Tibial nerve (tissue), 4 donors: ENCODE data around the gene FGGY. TPM values are rescaled to one million over a fixed set of nuclear protein-coding genes. Genes with fewer than 3 reads are reported as not detected.

Experiments
- DNase-seq, 2 donors: peaks; one replicate each; pipeline ENCODE4 v3.0.0-alpha.2; 2019; ENCODE audit warnings: low spot score in 2 of 2
- H3K27ac ChIP-seq, 4 donors: fragments of 200-600 bp; sonication (generic) in 3 of 4; one replicate each; pipeline ENCODE4 v1.5.1; 2017 to 2019; ENCODE audit warnings: mild to moderate bottlenecking in 1 of 4
- H3K27me3 ChIP-seq, 2 donors: fragments of 200-600 bp; sonication (generic) in 1 of 2; one replicate each; pipeline versions ENCODE4 v1.5.1 to v1.6.0; 2017 to 2019
- H3K36me3 ChIP-seq, 3 donors: fragments of 200-600 bp; sonication (generic); one replicate each; pipeline ENCODE4 v1.5.1; 2018 to 2019
- H3K4me1 ChIP-seq, 4 donors: fragments of 200-600 bp; sonication (generic) in 3 of 4; one replicate each; pipeline ENCODE4 v1.5.1; 2017 to 2019
- H3K4me3 ChIP-seq, 4 donors: fragments of 200-600 bp; sonication (generic) in 3 of 4; one replicate each; pipeline ENCODE4 v1.5.1; 2017 to 2019; ENCODE audit warnings: mild to moderate bottlenecking in 1 of 4, moderate library complexity in 1 of 4
- H3K9me3 ChIP-seq, 4 donors: fragments of 200-600 bp; sonication (generic) in 3 of 4; one replicate each; pipeline ENCODE4 v1.5.1; 2017 to 2019
- CTCF ChIP-seq, 5 experiments: fragments of 200-600 bp in 3 of 5; fragments of 450-650 bp in 2 of 5; sonication (generic) in 3 of 5; IDR thresholded peaks; one replicate each; pipeline ENCODE4 v1.5.1; 2016 to 2019; ENCODE audit warnings: antibody characterized with exemption in 5 of 5, mild to moderate bottlenecking in 3 of 5, moderate library complexity in 2 of 5
- EP300 ChIP-seq, 2 donors: sonication (generic); formaldehyde crosslinking; IDR thresholded peaks; one replicate each; pipeline ENCODE4 v1.6.1; 2017; ENCODE audit warnings: antibody characterized with exemption in 2 of 2, mild to moderate bottlenecking in 1 of 2
- POLR2A ChIP-seq, 2 donors: fragments of 450-650 bp; IDR thresholded peaks; one replicate each; pipeline ENCODE4 v1.6.1; 2017; ENCODE audit warnings: antibody characterized with exemption in 2 of 2, mild to moderate bottlenecking in 2 of 2, moderate library complexity in 2 of 2
- WGBS, 2 donors: methylation state at CpG; one replicate each; pipeline ENCODE4 v1.1.5; 2018; 5-methylcytosine and 5-hydroxymethylcytosine counted together
- total RNA-seq, 4 donors: library from RNA; depleted of rRNA; stranded (reverse); fragments of >200 nt; gene quantifications; one replicate each; pipeline ENCODE4 v1.1.0, GENCODE V29; 2016

FGGY gene
- total RNA-seq, 4 donors from 2014 or later: 27.0 to 40.6 (median 32.9) TPM

GRCh38 chr1:59318271-59318860, 21.5 kb downstream of the FGGY start:
- no peak for DNase-seq
- 76 to 85% methylated on average over 6 of the region's 6 CpGs for WGBS, 2 donors
- no peaks in the 10 kb centered on the region for H3K36me3 ChIP-seq
- no peak for TF ChIP-seq EP300 (IDR thresholded peaks at IDR 0.05)
- H3K27me3 ChIP-seq: no peaks in the 10 kb centered on the region
- no peak overlapping the region for H3K27ac ChIP-seq
- no peaks in the 10 kb centered on the region for H3K9me3 ChIP-seq
- H3K4me3 ChIP-seq: no peak overlapping the region
- peaks cover 0 to 34% (median 8%) of the 10 kb centered on the region in 4 donors for H3K4me1 ChIP-seq

DNA sequence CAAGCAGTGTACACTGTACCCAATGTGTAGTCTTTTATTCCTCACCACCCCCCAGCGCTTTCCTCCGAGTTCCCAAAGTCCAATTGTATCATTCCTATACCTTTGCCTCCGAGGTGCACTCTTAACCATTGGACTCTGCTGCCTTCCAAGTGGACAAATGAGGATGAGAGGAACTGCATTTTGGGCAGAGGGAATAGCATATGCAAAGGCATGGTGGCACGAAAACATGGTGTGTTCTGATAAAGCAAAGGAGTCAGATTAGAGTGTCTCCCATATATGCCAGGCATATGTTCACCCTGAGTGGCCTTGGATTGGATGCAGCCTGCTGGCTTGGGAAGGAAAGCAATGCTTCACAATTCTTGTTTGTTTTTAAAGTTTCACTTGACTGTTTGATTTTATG, 25.5 kb downstream of the FGGY start:
- peaks cover 0 to 10% (median 0%) of the 10 kb centered on the region in 3 donors for H3K36me3 ChIP-seq
- no peaks in the 10 kb centered on the region for H3K9me3 ChIP-seq
- 94 to 98% methylated on average over 4 of the region's 4 CpGs for WGBS, 2 donors
- no peak for DNase-seq
- TF ChIP-seq POLR2A (IDR thresholded peaks at IDR 0.05): no peak
- TF ChIP-seq EP300 (IDR thresholded peaks at IDR 0.05): no peak
- no peaks in the 10 kb centered on the region for H3K27me3 ChIP-seq
- no peak overlapping the region for H3K4me3 ChIP-seq
- peaks cover 0 to 13% (median 0%) of the 10 kb centered on the region in 4 donors for H3K4me1 ChIP-seq
- no peak overlapping the region for H3K27ac ChIP-seq

GRCh38 chr1:59322814-59323213, 25.9 kb downstream of the FGGY start:
- WGBS, 2 donors: 51 to 68% methylated on average over 2 of the region's 2 CpGs
- Histone ChIP-seq H3K4me1 (peaks cover 0 to 9% (median 0%) of the 10 kb centered on the region in 4 donors), H3K4me3 (no peak overlapping the region), H3K9me3 (no peaks in the 10 kb centered on the region), H3K36me3 (peaks cover 0 to 10% (median 0%) of the 10 kb centered on the region in 3 donors), H3K27ac (no peak overlapping the region), H3K27me3 (no peaks in the 10 kb centered on the region)
- no peak for DNase-seq
- no peak for TF ChIP-seq CTCF (IDR thresholded peaks at IDR 0.05)
- no peak for TF ChIP-seq POLR2A (IDR thresholded peaks at IDR 0.05)
- no peak for TF ChIP-seq EP300 (IDR thresholded peaks at IDR 0.05)

DNA sequence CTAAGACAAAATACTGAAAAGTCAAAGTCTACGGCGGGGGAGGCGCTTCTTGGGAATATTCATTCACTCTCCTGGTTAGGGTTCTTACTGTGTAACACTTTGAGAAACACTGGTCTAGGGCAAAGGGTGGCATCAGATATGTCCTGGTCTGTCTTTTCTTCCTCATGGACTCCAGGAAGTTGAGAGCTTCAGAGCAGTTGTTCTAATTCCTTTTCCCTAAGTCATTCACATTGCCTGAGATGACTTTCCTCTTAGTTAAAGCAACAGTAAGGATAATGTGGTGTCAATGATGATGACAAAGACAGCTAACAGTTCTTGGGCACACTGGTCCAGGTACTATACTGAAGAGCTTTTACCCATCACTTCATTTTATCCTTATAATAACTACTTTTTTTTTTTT, 27.0 kb downstream of the FGGY start:
- Histone ChIP-seq H3K27ac (no peak overlapping the region), H3K4me3 (no peak overlapping the region), H3K36me3 (peaks cover 0 to 10% (median 0%) of the 10 kb centered on the region in 3 donors), H3K4me1 (peaks cover 0 to under 1% (median 0%) of the 10 kb centered on the region in 4 donors), H3K27me3 (no peaks in the 10 kb centered on the region), H3K9me3 (no peaks in the 10 kb centered on the region)
- TF ChIP-seq EP300 (IDR thresholded peaks at IDR 0.05): no peak
- no peak for TF ChIP-seq POLR2A (IDR thresholded peaks at IDR 0.05)
- TF ChIP-seq CTCF (IDR thresholded peaks at IDR 0.05): no peak
- DNase-seq: no peak
- WGBS, 2 donors: 94% methylated on average over 3 of the region's 3 CpGs

- peaks cover 0 to 10% (median 0%) of the 10 kb centered on the region in 3 donors for H3K36me3 ChIP-seq
- DNase-seq: no peak
- no peak for TF ChIP-seq POLR2A (IDR thresholded peaks at IDR 0.05)
- no peak for TF ChIP-seq CTCF (IDR thresholded peaks at IDR 0.05)
- no peak for TF ChIP-seq EP300 (IDR thresholded peaks at IDR 0.05)
- H3K27me3 ChIP-seq: no peaks in the 10 kb centered on the region
- H3K27ac ChIP-seq: no peak overlapping the region
- WGBS, 2 donors: 94 to 98% methylated on average over 2 of the region's 2 CpGs
- no peak overlapping the region for H3K4me3 ChIP-seq
- H3K9me3 ChIP-seq: no peaks in the 10 kb centered on the region
- peaks cover 0 to 10% (median 0%) of the 10 kb centered on the region in 4 donors for H3K4me1 ChIP-seq
Measured at GRCh38 chr1:59328353-59328752, 31.5 kb downstream of the FGGY start.

DNA sequence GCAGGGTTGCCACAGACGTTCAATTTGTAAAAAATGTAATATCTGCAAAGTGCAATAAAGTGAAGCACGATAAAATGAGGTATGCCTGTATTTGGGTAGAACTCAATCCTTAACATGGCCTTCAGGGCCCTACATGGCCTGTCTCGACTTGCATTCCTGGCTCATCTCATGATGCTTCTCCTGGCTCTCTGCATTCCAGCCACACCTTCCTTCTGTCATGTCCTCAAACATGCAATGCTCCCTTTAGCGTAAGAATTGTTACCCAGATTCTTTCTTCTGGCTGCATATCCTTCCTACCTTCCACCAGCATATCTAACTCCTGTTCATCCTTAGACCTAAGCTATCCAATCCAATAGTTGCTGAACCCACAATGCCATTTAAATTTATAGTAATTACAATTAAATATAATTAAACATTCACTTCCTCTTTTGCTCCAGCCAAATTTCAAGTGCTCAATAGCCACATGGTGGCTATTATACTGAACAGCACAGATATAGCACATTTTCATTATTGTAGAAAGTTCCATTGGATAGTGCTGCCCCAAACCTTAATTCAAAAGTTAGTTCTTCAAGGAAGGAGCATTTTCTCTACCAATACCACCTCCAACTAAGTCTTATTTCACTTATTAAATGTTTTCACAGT, 32.6 kb downstream of the FGGY start:
- no peaks in the 10 kb centered on the region for H3K9me3 ChIP-seq
- DNase-seq: no peak
- no peak overlapping the region for H3K4me3 ChIP-seq

More for the DNA sequence above, 32.6 kb downstream of the FGGY start:
- Histone ChIP-seq H3K27ac (no peak overlapping the region), H3K27me3 (no peaks in the 10 kb centered on the region), H3K36me3 (peaks cover 0 to 10% (median 0%) of the 10 kb centered on the region in 3 donors), H3K4me1 (peaks cover 0 to 10% (median 0%) of the 10 kb centered on the region in 4 donors)
- TF ChIP-seq CTCF (IDR thresholded peaks at IDR 0.05): no peak
- TF ChIP-seq EP300 (IDR thresholded peaks at IDR 0.05): no peak
- TF ChIP-seq POLR2A (IDR thresholded peaks at IDR 0.05): no peak
- 93 to 95% methylated on average over 4 of the region's 4 CpGs for WGBS, 2 donors
